ENCODE measurements around the gene ANKFN1.
"Not testable (repeated sequence)": the region's sequence is repeated elsewhere in the genome, so short reads cannot be mapped to it uniquely, and the experiment has no call there.

ANKFN1 gene

DNA sequence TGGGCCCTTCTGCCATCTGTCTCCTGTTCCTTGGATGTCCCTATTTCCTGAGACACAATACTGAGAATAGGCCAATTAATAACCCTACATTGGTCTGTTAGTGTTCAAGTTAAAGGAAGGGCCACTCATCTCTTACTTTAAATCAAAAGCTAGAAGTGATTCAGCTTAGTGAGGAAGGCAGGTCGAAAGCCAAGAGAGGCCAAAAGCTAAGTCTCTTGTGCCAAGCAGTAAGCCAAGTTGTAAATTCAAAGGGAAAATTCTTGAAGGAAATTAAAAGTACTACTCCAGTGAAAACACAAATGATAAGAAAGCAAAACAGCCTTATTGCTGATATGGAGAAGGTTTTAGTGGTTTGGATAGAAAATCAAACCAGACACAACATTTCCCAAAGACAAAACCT is 28.8 kb downstream of the ANKFN1 start:
- DNase-seq: no peak

DNA sequence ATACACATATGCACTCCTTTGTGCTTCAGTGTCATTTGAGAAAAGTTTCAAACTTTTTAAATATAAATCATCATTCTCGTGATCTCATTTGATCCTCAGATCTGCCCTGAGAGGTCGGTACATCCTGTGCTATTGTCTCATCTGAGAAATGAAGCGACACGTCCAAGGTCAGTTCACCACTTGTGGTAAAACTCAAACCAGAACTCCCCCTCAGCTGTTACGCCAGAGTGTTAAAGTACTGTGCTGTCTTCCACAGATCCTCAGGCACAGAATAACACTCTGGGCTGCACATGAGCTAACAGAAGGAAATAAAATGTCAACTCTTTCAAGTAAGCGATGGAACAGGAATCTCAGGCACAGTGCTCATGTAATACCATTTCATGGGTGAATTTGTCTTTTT is 31.4 kb downstream of the ANKFN1 start:
- DNase-seq: no peak

DNA sequence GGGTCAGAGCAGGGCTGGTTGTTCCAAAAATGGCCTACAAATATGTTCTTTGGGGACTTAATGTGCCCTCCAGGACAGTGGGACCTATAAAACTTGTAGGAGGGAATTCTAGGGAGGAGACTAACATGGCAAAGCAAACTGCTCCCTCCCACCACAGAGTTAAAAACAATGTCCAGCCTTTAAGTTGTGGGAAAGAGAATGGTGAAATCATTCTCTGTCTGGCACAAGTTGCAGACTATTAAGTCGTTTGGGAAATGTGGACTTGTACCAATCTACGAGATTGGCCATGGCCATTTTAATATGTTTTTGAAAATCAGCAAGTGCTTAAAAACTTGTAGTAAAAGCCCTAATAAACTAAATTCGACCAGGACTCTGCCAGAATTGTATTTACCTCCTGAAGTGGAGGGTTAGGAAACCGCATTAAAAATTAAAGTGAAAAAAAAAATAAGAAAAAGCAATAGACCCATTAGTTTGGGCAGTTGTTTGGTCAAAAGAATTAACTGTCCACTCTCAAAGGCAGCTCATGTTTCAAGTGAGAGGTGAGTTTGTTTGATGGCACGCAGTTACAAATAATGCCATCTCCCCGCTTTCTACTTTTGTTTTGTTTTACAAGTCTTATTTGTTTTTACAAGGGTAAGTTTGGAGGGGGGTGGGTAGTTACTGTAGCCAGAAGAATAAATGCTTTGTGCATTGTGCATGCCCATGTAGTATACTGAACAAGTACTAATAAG is 32.4 kb downstream of the ANKFN1 start:
- DNase-seq: no peak

DNA sequence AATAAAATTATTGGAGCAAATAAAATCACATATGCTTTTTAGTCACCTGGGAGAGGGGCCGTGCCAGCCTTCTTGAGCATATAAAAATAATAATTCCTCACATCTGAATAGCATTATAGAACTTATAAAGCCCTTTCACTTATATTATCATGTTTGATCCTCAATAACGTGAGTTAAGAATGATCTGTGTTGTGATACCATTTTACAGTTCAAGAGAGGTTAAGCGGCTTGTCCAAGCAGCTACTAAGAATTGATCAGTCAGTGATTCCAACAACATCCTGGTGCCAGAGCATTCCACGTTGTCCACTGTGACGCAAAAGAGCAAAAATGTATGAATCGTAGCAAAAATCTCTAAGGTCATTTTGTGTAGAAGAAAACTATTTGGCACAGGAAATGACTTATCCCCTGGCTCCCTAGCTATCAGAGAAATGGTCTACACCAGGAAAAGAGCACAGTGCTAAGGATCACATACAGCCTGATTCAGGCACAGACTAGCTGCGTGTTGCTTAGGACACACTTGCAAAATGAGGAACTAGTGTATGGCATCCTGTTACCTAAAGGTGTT is 33.0 kb downstream of the ANKFN1 start:
- peak; percentile 88 for DNase-seq

DNA sequence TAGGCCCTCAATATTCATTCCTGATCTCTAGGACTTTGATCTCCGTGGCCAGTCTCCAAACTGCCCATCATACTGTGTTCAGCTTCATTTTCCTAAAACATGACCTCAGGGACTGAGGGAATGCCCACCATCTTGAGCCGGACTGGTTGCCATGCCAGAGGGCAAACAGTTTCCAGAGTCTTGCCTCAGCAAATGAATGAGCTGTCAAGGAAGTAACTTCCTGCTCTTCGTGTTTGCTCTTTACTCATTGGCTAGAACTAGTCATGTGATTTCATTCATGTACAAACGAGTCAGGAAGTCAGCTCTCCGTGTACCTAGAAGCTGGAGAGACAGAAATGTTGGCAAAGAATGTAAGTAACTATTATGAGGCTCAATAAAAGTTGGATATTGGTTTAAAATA is 50.2 kb downstream of the ANKFN1 start:
- DNase-seq: peak; percentile 2

DNA sequence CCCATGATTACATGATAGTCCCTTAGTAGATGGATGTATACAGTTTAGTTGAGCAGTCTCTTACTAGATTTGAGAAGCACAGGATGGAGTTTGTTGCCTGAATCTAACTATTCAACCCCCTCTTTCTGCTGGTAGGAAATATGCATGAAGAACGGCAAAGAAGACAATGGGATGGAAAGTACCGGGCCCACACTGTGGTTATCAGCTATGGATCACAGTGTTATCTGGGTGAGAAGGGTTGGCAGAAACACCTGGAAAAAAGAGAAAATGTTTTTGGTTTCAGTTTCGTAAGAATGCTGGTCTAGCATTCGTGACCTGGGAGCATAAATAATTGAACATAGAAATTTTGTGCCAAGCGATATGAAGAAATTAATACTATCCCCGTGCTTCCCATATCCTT is 53.1 kb downstream of the ANKFN1 start:
- DNase-seq: no peak

DNA sequence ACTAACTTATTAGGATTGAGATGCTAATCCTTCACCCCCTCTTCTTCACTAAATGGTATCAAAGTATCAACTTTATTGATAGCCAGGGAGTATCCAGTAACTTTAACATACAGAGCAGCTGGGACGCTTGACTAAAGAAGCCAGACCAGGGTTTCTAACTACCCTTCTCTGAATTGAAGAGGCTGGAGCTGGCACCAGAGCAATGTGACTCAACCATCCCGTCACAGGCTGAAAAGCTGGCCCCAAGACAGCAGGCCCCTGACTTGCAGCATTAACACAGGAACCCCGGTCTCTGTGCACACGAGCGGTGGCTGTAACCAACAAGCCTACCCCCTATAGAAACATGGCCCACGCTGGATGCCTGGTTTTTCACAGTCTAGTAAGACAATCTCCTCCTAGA is 59.8 kb downstream of the ANKFN1 start:
- DNase-seq: no peak

DNA sequence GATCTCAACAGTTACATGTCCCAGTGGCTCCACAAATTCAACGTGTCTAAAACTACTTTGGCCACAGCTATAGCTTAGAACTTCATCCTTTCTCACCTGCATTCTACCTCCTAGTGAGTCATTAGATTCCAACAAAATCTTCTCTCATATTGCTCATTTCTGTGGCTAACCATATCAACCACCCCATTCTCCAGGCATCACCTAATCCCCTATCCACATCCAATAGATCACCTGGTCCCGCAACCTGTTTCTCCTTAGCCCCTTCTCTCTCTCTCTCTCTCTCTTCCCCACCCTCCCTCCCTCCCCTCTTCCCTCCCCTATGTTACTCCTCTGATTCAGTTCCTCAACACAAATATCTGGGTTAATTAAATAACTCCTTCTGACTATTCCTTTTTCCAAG is 64.6 kb downstream of the ANKFN1 start:
- no peak for DNase-seq

DNA sequence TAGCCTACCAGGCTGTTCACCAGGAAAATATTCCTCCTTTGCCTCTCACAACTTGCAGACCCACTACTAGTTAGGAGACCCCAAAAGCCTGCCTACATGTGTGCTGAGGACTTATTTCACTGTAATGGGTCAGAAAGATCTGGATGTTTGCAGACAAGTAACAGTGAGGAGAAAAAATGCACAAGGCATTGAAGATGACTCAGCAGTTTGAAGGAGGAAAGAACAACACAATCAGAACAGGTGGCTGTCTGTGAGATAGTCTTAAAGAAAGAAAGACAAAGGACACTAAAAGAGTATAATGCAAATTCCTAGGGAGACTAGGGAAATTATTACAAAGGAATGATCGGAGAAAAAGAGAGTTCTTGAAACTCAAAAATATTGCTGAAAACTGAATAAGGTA is 69.0 kb downstream of the ANKFN1 start:
- no peak for DNase-seq

DNA sequence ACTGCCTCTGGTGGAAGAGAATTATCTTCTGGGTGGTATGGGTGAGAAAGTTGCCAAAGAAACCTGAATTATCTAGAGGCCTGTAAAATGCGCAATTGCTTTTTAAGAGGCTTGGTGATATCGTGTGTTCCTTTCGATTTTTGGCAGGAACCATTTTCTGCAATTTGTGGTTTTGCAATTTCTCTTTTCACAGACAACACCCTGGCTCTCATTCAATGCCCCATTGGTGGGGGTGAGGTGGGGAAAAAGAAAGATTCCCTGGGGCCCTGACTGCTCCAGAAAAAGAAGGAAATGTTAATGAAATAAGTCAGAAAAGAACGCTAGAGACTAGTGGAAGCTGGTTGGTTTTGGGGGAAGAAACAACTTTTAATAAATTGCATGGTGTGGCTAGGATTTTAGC is 77.4 kb downstream of the ANKFN1 start:
- DNase-seq: peak; percentile 28

DNA sequence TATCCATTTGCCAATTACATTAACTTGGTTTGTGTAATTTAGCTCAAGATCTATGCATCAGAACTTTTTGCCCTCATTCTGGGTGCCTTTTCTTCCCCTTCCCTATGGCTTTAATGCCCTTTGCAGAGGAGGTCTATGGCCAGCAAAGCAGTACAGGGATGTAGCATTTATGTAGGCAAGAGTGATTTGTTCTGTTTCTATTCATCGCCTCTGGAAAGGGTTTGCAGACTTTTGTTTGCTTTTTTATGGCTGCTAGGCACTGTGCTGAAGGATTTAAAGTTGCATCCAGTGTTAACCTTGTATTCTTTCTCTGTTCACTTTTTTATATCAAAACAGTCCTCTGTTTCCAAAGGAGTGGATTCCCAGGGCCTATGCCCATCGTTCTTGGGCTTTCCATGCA is 78.0 kb downstream of the ANKFN1 start:
- no peak for DNase-seq

DNA sequence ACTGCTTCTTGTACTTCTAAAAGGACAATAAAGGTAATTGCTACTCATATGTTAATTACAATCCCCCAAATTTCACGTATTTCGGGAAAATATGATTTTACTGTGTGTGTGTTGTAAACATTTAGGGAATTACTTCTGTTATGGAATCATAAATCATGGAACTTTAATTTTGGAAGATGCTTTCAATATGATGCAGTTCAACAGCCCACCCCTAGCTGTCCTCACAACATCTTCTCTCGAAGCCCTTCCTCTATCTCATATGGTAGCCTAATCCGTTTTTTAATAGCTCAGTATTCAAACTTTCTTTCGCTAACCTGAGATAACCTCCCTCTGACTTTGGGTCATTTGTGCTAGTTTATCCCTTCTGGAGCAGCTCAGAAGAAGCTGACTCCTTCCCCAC is 78.4 kb downstream of the ANKFN1 start:
- no peak for DNase-seq

DNA sequence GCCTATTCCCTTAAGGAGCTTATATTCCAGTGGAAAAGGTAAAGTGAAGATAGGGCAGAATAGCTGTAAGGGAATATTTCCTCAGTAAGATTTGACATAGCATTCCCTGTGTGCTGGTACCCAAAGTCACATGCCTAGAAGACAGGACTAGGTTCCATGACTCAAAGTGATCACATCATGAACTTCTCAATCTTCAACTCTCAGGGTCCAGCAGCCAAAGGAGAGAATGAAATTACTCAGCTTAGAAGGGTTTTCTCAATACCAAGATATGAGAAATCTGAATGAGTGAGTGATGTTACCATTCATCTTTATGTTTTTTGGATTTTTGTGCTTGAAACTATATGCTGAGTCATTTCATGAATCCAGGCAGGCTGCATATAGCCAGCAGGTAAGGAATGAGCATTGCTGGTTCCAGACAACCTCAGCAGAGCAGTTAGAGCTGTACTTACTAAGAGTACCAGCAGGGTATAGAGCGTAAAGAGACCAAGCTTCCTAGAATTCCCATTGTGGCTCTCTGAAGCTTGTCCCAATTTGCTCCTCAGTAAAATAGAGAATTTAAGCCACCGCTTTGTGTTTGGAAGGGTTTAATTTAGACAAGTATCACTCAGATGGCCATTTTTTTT is 91.1 kb downstream of the ANKFN1 start:
- no peak for DNase-seq

DNA sequence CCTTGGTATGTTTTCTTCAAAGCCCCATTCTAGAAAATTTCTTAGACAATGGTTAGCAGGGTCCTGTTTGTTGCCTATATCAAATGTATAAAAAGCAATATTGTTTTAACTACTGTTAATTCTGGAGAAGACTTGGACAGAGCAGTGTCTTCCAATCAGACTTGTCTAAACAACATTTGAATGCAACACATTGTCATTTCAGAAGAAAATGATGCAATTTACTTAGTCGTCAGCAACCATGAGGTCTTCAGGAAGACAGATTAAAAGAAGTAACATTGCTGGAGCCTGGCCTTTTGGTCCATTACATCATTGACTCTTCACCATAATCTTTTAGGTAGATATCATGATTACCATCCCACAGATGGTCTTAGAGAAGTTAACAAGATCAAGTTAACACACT is 94.5 kb downstream of the ANKFN1 start:
- DNase-seq: no peak

DNA sequence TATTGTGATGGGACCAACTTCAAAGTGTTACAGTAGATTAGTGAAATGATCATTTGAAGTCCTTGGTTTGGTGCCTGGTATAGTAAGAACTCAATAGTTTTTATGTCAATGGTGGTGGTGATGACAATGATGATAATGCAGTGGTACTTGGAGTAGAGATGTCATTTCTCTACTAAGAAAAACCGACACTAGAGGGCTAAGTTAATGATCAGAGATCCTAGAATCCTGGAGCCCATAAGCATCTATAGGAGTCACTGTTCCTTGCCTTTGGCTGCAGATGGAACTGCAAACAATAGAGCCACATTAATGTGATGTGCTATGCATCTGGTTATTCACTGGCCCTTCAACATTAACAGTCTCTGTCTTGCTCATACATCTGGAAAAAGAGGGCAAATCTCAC is 103.8 kb downstream of the ANKFN1 start:
- DNase-seq: no peak

DNA sequence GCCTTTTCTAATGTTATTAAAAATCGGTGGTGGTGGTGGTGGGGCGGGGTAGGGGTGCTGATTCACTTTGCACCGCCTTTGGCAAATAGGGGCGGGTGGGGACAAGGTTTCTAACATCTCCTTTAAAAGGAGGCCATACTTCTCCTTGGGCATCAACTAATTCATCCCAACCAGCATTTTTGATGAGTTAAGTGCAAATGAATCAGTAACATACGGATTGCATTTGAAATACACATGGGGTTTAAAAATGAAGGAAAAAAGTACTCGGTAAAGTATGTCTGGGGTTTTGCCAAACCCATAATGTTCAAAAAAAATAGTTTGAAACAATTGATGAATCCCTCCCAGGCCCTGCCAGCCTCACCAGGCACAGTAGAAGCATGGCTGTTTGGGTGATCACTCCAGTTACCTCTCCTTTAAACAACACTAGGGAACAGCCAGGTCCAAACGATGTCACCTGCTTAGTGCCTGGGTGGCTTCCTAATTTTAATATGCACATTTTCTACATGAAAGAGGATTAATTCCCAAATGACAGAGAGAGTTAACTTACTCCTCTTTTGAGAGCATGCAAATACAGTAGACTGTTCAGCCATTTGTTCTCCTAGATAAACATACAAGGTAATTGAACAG is 107.2 kb downstream of the ANKFN1 start:
- DNase-seq: peak; percentile 79

DNA sequence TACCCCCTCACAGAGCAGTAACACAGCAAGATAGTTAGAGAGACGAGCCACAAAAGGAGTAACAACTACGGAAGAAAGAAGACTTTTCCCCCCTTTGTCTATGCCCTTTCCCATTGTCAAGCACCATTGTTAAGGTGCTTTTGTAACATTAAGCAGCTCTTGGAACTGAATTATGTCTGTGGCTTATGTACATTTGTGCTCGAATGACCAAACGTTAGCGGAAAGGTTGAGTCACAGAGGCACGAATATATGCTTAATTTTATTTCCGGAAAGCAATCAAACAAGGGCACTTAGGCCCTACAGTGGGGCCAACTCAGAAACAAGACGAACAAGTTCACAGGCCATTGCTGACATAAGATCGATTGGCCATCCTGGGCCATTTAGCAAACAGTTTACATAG is 109.5 kb downstream of the ANKFN1 start:
- no peak for DNase-seq

DNA sequence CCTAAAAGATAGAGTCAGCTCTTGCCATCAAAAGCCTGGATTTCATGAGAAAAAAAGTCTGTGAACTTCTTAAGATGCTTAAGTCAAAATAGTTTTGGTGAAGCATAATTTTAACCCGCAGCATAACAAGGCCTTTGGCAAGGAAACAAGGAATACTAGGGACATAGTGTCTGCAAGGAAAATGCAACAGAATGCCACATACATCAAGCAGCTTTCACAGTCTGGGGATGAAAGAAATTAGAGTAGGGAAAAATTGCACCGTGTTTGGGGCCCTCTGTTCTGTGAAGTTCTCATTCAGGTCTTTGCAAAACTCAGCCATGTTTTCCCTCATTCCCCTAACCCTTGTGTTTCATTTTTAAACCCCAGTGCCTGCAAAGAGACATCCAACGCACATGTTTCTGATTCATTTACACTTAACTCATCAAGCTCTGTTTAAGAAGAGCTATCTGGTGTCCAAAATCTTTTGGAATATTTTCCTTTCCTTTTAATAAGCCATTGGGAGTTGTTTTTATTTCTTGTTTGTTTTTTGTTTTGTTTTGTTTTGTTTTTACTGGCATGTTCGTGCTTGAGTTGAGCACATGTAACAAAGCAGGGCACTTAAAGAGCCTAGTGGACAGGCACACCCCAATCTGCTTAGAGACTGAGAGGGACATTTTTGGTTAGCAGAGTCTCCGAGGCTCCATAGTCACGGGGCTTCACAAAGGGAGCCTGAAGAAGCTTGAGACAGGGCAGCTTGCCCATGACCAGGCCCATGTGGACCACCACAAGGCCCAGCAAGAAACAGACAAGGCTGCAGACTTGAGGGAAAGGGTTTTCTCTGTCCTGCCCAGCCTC is 116.5 kb downstream of the ANKFN1 start:
- peak; percentile 74 for DNase-seq

DNA sequence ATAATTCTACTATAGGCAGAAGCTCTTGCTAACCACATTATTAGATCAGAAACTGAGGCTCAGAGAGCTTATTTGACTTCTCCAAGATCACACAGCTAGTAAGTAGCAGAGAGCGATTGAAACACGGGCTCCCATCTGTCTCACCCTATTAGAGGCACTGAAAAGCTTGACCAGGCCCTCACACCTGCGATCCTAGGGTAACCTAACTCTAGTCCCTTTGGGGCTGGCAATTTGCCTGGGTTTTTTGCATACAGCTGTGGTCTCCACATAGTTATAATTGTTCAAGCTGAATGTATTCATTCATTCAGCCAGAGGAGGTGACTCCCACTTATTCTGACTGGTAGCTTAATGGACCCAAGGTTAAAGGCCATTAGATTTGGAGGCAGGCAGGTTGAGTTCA is 121.2 kb downstream of the ANKFN1 start:
- no peak for DNase-seq

DNA sequence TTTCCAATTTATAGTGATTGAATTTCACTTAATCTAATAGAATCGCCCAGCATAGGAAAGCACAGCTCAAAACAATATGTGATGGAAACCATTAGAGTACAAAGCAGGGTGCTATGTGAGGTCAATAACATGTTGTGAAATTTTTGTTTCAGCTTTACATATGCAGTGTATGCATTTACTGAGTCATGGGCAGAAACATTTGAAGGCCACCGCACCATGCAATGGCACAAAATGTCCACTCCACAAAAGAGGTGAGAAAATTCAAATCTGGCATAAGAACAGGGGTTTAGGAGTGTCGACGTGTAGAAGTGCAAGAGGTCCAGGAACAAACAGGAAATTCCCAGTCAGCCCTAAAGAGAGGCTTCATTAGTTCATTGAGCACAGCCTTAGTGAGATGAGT is 131.2 kb downstream of the ANKFN1 start:
- DNase-seq: no peak

DNA sequence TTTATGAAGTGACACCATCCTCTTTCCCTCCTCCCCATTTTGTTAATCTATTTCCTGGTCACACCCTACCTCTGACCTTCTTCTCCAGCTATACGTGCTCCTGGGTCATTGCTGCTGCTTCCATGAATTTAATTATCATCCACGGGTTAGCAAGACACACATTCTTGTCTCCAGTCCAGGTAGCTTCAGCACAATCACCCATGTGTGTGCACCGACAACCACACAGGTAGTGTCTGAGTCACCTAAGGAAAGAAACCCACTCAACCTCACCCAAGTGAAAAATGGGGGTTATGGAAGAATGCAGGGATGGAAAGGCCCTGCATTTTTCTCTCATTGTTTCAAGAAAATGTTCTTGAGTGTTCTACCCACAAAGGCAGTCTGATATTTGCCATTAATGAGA is 135.5 kb downstream of the ANKFN1 start:
- DNase-seq: not testable (repeated sequence)

DNA sequence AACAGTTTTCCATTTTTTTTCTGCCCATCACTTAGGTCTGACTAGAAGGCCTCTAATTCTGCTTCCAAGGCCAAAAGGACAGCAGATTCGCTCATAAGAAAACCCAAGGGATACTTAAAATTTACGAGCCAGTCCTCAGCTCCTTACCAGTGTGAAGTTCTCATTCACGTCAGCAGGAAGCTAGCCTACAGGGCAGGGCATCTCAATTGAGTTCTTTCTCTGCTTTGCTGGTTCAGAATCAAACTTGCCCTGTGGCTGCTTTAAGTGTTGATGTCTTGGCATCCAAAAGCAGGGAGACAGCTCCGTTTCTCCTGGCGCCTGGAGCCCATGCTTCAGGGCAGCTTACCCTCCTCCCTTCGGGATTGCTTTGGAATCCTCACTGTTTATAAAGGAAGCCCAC is 136.0 kb downstream of the ANKFN1 start:
- DNase-seq: no peak
